HepG2 (cell line): ENCODE data around the gene NRBF2. TPM values are rescaled to one million over a fixed set of nuclear protein-coding genes. Genes with fewer than 3 reads are reported as not detected.

Source experiments
- ATAC-seq: fragments of 200-7000 bp; cut with Tn5 transposase; 3 replicates; pipeline ENCODE4 v1.9.1; 2020; ENCODE audit warnings: mild to moderate bottlenecking, moderate library complexity
- BruUV-seq: library from RNA; stranded (reverse); fragments of 400-500 nt; replicated peaks from 2 replicates; lab custom pipeline; 2021; lab: Mats Ljungman, UMichigan
- CTCF ChIA-PET: fragments of 300-600 bp; formaldehyde crosslinking; extraction: SDS; loops from one replicate; lab custom pipeline; 2021; ENCODE audit warnings: low total read pairs, inconsistent platforms, low intra/inter-chr PET ratio; lab: Yijun Ruan, JAX
- POLR2A ChIA-PET: fragments of 350-600 bp; sonication (Branson Sonifier 250); formaldehyde crosslinking; loops from one replicate; lab custom pipeline; 2020; ENCODE audit warnings: antibody characterized with exemption, inconsistent platforms; lab: Yijun Ruan, JAX
- DNase-seq: peaks from one replicate; pipeline ENCODE4 v3.0.0-alpha.2; 2015; ENCODE audit warnings: low spot score
- FAIRE-seq: peaks from 3 replicates; lab custom pipeline; 2011; peaks lifted over from hg19 to GRCh38; lab: Jason Lieb, UNC
- H2AFZ ChIP-seq: one replicate; pipeline ENCODE4 v1.6.1; 2011; ENCODE audit warnings: low read length, inconsistent platforms
- H3K27ac ChIP-seq: fragments of 300-600 bp; 3 replicates; pipeline ENCODE4 v1.8.0; 2011; ENCODE audit warnings: mixed run types, mild to moderate bottlenecking, mixed read lengths, low read length, inconsistent platforms; ENCODE audit not compliant: insufficient read depth; ENCODE audit errors: extremely low read length
- H3K27me3 ChIP-seq, 2 experiments: fragments of 200-600 bp in 1 of 2; 2 replicates in 1 of 2; 3 replicates in 1 of 2; pipeline versions ENCODE4 v1.6.0 to v1.8.0; 2011; ENCODE audit warnings: low read length in 2 of 2, mild to moderate bottlenecking in 2 of 2, moderate library complexity in 2 of 2, inconsistent platforms in 1 of 2; ENCODE audit not compliant: insufficient read depth in 2 of 2, control insufficient read depth in 1 of 2
- H3K36me3 ChIP-seq, 2 experiments: fragments of 200-600 bp in 1 of 2; replicated peaks in 1 of 2; 2 replicates in 1 of 2; 3 replicates in 1 of 2; pipeline versions ENCODE4 v1.5.1 to v1.8.0; 2011; ENCODE audit warnings: low read length in 2 of 2, inconsistent platforms in 1 of 2; ENCODE audit not compliant: insufficient read depth in 2 of 2, control insufficient read depth in 1 of 2
- H3K4me1 ChIP-seq: 2 replicates; pipeline ENCODE4 v1.5.1; 2012; ENCODE audit warnings: low read length, inconsistent platforms; ENCODE audit not compliant: insufficient read depth
- H3K4me2 ChIP-seq: 2 replicates; pipeline ENCODE4 v1.6.0; 2011; ENCODE audit warnings: low read depth, low read length, inconsistent platforms
- H3K4me3 ChIP-seq, 3 experiments: fragments of 200-600 bp in 1 of 3; sonication (generic), shearing (Covaris generic) in 1 of 3; replicated peaks in 1 of 3; 2 replicates each; pipeline ENCODE4 v1.5.1; 2011 to 2016; ENCODE audit warnings: low read length in 3 of 3, inconsistent platforms in 2 of 3, low read depth in 2 of 3, mild to moderate bottlenecking in 2 of 3, control low read depth in 1 of 3, mixed read lengths in 1 of 3; ENCODE audit not compliant: insufficient read depth in 1 of 3
- H3K79me2 ChIP-seq: one replicate; pipeline ENCODE4 v1.6.1; 2011; ENCODE audit warnings: low read length, inconsistent platforms; ENCODE audit not compliant: insufficient read depth
- H3K9ac ChIP-seq: 2 replicates; pipeline ENCODE4 v1.6.0; 2011; ENCODE audit warnings: mild to moderate bottlenecking, low read depth, low read length, inconsistent platforms; ENCODE audit not compliant: insufficient read depth
- H3K9me3 ChIP-seq: 2 replicates; pipeline ENCODE4 v1.5.1; 2012; ENCODE audit warnings: mild to moderate bottlenecking, low read length
- H4K20me1 ChIP-seq: 2 replicates; pipeline ENCODE4 v1.6.0; 2011; ENCODE audit warnings: inconsistent platforms, mild to moderate bottlenecking, low read length, moderate library complexity; ENCODE audit not compliant: insufficient read depth
- ATF5 ChIP-seq: sonication (generic); formaldehyde crosslinking; IDR thresholded peaks from 2 replicates; pipeline ENCODE4 v1.4.0; 2020; ENCODE audit warnings: mild to moderate bottlenecking, low read depth, missing genetic modification reagents
- CHCHD3 ChIP-seq: sonication (generic); formaldehyde crosslinking; IDR thresholded peaks from 2 replicates; pipeline ENCODE4 v1.8.0; 2022; ENCODE audit warnings: mild to moderate bottlenecking, missing genetic modification reagents, moderate library complexity
- FOXC1 ChIP-seq: sonication (generic); formaldehyde crosslinking; IDR thresholded peaks from 2 replicates; pipeline ENCODE4 v1.8.0; 2022; ENCODE audit warnings: mild to moderate bottlenecking, missing genetic modification reagents, borderline replicate concordance
- JUND ChIP-seq: sonication (generic); formaldehyde crosslinking; IDR thresholded peaks from 2 replicates; pipeline ENCODE4 v1.8.0; 2022; ENCODE audit warnings: mild to moderate bottlenecking, missing genetic modification reagents
- MXD1 ChIP-seq: sonication (generic); formaldehyde crosslinking; IDR thresholded peaks from 2 replicates; pipeline ENCODE4 v1.4.0; 2020; ENCODE audit warnings: mild to moderate bottlenecking, missing genetic modification reagents
- POGZ ChIP-seq: sonication (generic); formaldehyde crosslinking; IDR thresholded peaks from 2 replicates; pipeline ENCODE4 v1.4.0; 2020; ENCODE audit warnings: mild to moderate bottlenecking, missing genetic modification reagents
- SALL2 ChIP-seq: sonication (generic); formaldehyde crosslinking; IDR thresholded peaks from 2 replicates; pipeline ENCODE4 v1.8.1; 2023; ENCODE audit warnings: mild to moderate bottlenecking, missing genetic modification reagents, inconsistent platforms
- SYNCRIP ChIP-seq: fragments of 200-400 bp; formaldehyde crosslinking; IDR thresholded peaks from 2 replicates; pipeline ENCODE4 v1.6.1; 2018; ENCODE audit warnings: mild to moderate bottlenecking, low read depth, low read length; ENCODE audit not compliant: insufficient read depth
- TERF1 ChIP-seq: sonication (generic); formaldehyde crosslinking; IDR thresholded peaks from 2 replicates; pipeline ENCODE4 v1.8.0; 2022; ENCODE audit warnings: mild to moderate bottlenecking, missing genetic modification reagents, moderate library complexity
- ZNF776 ChIP-seq: sonication (generic); formaldehyde crosslinking; IDR thresholded peaks from 2 replicates; pipeline ENCODE4 v1.4.0; 2020; ENCODE audit warnings: mild to moderate bottlenecking, missing genetic modification reagents
- ZNF891 ChIP-seq: sonication (generic); formaldehyde crosslinking; IDR thresholded peaks from 2 replicates; pipeline ENCODE4 v1.5.0; 2020; ENCODE audit warnings: mild to moderate bottlenecking, missing genetic modification reagents
- WGBS: methylation state at CpG from one replicate; pipeline ENCODE4 v1.1.6; 2017; ENCODE audit warnings: low lambda C conversion rate; 5-methylcytosine and 5-hydroxymethylcytosine counted together
- in situ Hi-C: cut with HindIII; loops from 2 replicates; pipeline ENCODE4 v1.10.0; 2017; ENCODE audit warnings: low pct_unique_long_range_greater_than_20kb; ENCODE audit not compliant: extremely low pct_ligation_motif_present
- intact Hi-C: fragments of 100-400 bp; cut with micrococcal nuclease; formaldehyde crosslinking; loops from one replicate; pipeline ENCODE4 v1.10.0; 2022; ENCODE audit not compliant: unreplicated experiment
- polyA plus RNA-seq, 8 experiments: library from polyadenylated mRNA; depleted of rRNA in 3 of 8; stranded (reverse) in 7 of 8; unstranded in 1 of 8; fragments of >200 nt; fragmentation: Illumina TruSeq in 4 of 8; extraction: Trizol in 4 of 8; gene quantifications; 2 replicates each; pipeline versions ENCODE4 v1.2.1 to v1.2.3, GENCODE V29; 2011 to 2016; ENCODE audit warnings: low read depth in 4 of 8, missing spikeins in 1 of 8, mixed read lengths in 1 of 8; ENCODE audit not compliant: insufficient read depth in 1 of 8
- total RNA-seq, 5 experiments: library from RNA; depleted of rRNA; stranded (reverse); fragments of >200 nt; fragmentation: Illumina TruSeq; extraction: Trizol; gene quantifications; 2 replicates each; pipeline ENCODE4 v1.2.3, GENCODE V29; 2016; ENCODE audit warnings: low read depth in 1 of 5

Gene NRBF2
- total and polyA plus RNA-seq, 2 of the 13 experiments (the other 11 are each of a cell fraction or from before 2014, with no cell fraction given), result 20.0 to 28.4 TPM

GRCh38 chr10:63169624-63170023 lies 36.5 kb downstream of the NRBF2 start:
- Histone ChIP-seq H3K9me3 (no peaks in the 10 kb centered on the region), H4K20me1 (0 out of 2 replicates have a peak, but pooled peaks cover 1% of the 10 kb centered on the region), H3K4me1 (no peaks in the 10 kb centered on the region), H3K27ac (no peak overlapping the region), H2AFZ (no peak overlapping the region), H3K4me2 (no peak overlapping the region), H3K4me3 (no peak overlapping the region), H3K9ac (no peak overlapping the region), H3K27me3 (no peaks in the 10 kb centered on the region), H3K36me3 (peaks cover 15 to 47% of the 10 kb centered on the region in 2 experiments), H3K79me2 (no peaks in the 10 kb centered on the region)
- intact Hi-C loops, result loop anchor here (2.0 kb wide), 1 partner anchor 597 kb away; no protein-coding TSS in a partner anchor
- WGBS, result 100% methylated on average over 2 of the region's 2 CpGs
- BruUV-seq, result no TSS peak
- ChIA-PET CTCF (no interaction called here), POLR2A (no interaction called here)
- ATAC-seq (no peak; the same call in 2 of the 3 replicates), DNase-seq (no peak), FAIRE-seq (no peak)
- in situ Hi-C loops, result loop anchor here (5.0 to 10.0 kb wide), 2 partner anchors 463 to 545 kb away; no protein-coding TSS in a partner anchor
- TF ChIP-seq FOXC1 (CRISPR knock-in tag) (no peak), SYNCRIP (no peak), ZNF891 (CRISPR knock-in tag) (no peak), ATF5 (CRISPR knock-in tag) (no peak), MXD1 (CRISPR knock-in tag) (no peak), JUND (CRISPR knock-in tag) (no peak), POGZ (CRISPR knock-in tag) (no peak), ZNF776 (CRISPR knock-in tag) (no peak), CHCHD3 (CRISPR knock-in tag) (no peak), SALL2 (CRISPR knock-in tag) (no peak), TERF1 (CRISPR knock-in tag) (no peak)
